Smooth muscle cell of trachea (primary cell): Measurements from ENCODE around the gene RIMKLB. TPM values are rescaled to one million over a fixed set of nuclear protein-coding genes. Genes with fewer than 3 reads are reported as not detected.

Source experiments
- total RNA-seq: library from RNA; depleted of rRNA; stranded (reverse); fragments of >200 nt; gene quantifications from 2 replicates; pipeline ENCODE4 v1.2.1, GENCODE V29; 2014

RIMKLB gene
- 22.5 and 33.0 TPM in 2 replicates for total RNA-seq

DNA sequence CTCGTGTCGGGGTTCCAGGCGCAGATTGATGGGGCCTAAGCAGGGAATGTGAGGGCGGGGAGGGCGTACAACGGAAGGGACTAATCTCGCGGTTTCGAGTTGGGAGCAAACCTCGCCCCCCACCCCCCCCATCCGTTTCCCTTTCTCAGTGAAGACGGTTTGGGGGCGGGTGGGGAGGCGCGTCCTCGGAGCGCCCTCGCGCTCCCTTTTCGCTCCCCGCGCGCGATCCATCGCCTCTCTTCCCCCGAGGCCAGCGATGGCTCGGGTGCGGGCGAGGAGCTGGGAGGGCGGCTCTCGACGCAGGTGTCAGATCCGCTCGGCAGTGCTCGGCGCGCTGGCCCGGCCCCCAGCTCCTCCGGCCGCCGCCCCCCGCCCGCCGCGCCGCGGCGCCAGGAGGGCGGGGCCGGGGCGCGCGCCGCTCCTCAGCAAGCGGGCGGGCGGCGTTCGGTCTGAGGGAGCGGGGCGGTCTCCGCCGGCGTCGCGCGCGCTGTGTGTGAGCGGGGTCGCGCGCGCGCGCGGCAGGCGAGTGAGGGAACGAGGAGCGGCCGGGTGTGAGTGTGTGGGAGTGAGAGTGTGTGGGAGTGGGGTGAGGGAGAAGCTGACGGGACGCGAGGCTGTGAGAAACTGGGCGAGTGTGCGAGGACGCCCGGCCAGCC is at the start of gene RIMKLB:
TSS of gene RIMKLB (plus strand) at position 516 of the 656 bp plus-strand sequence. CDS start 15,876 bp downstream, outside the sequence.

DNA sequence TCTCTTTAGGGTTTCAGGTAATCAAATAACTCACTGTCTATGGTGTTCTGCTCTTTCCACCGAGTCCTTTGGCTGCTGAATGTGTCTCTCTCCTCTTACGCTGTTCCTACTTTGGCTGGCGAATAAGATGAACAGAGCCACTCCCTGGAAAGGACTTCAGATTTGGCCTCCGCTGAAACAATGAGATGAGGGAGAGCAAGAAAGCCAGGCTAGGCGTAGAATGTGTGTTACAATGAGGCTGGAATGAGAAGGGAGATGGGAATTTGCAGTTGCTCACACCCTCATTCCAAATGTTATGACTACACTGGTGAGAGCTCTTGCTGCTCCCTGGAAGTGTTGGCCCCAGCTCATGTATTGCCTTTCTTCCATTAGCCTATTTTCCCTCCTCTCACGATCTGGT is 35.2 kb upstream of the RIMKLB start, which contains the start of gene MFAP5:
TSS of gene MFAP5 (minus strand) at position 234 of the 400 bp plus-strand sequence. CDS start 722 bp downstream, outside the sequence.

GRCh38 chr12:8822298-8822697 is 124.5 kb downstream of the RIMKLB start, which contains the start of gene A2ML1:
A2ML1 (plus strand) TSS chr12:8822621; CDS start chr12:8822652, 31 bp downstream.

Other genes starting within 250 kb of the RIMKLB start
- gene CLEC6A, start 242.0 kb upstream of the RIMKLB start, total RNA-seq, result not detected in 2 replicates
- not detected in 2 replicates for gene CLEC4D, start 184.5 kb upstream of the RIMKLB start, total RNA-seq
- not detected in 2 replicates for gene CLEC4E, start 157.1 kb upstream of the RIMKLB start, total RNA-seq
- gene AICDA, start 85.1 kb upstream of the RIMKLB start, total RNA-seq, result not detected in 2 replicates
- gene MFAP5, start 35.2 kb upstream of the RIMKLB start, total RNA-seq, result 12.5 and 14.9 TPM in 2 replicates
- gene A2ML1, start 124.6 kb downstream of the RIMKLB start, total RNA-seq, result not detected in 2 replicates
- 14.3 and 20.7 TPM in 2 replicates for gene PHC1, start 216.5 kb downstream of the RIMKLB start, total RNA-seq